Measurements from ENCODE around the gene IFT43. TPM values are rescaled to one million over a fixed set of nuclear protein-coding genes. Genes with fewer than 3 reads are reported as not detected.

The IFT43 gene
- total and polyA plus RNA-seq, 9 of the 15 experiments (the other 6 are each of a cell fraction or from before 2014, with no cell fraction given): 4.9 to 12.8 (median 8.0) TPM

DNA sequence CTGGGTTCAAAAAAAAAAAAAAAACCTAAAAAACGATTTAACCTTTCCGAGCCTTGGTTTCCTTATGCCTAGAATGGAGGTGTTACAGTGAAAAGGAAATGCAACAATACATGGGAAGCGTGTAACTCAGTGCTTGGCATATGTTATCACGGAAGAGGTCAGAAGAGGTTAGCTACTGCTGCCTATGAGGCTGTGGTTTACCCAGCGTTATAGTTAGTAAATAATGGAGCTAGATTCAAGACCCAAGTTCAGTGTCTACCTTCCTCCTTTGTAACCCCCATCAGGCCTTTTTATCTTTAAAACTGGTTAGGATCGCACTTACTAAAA, 839 bp downstream of the IFT43 start:
- H3K27ac ChIP-seq (ENCODE audit: extremely low read depth, low read depth, low read length): no peak overlapping the region
- H3K79me2 ChIP-seq (ENCODE audit: control insufficient read depth, insufficient read depth, low read length): no peaks in the 10 kb centered on the region
- H3K9me3 ChIP-seq (replicated peaks; ENCODE audit: control insufficient read depth, insufficient read depth, low read depth, low read length): no peaks in the 10 kb centered on the region
- H3K4me3 ChIP-seq: peak overlapping the region; percentile 88
- no peak for ATAC-seq
- POLR2A ChIA-PET: interaction anchor here (0.9 kb wide), 1 partner anchor 238 kb away, joined by 3 read pairs; no protein-coding TSS in a partner anchor
- no TSS peak for BruUV-seq (replicated peaks)
- peak overlapping the region; percentile 88 for H2AFZ ChIP-seq (ENCODE audit: low read depth, low read length)
- H3K4me1 ChIP-seq (replicated peaks in 1 of 2; ENCODE audit: control insufficient read depth in 2 of 2, insufficient read depth in 2 of 2, low read length in 2 of 2): peaks cover 4 to 13% of the 10 kb centered on the region in 2 experiments; a peak in 4 of 5 replicates
- no peak for FAIRE-seq
- 0 out of 4 replicates have a peak overlapping the region, but pooled peaks of 1 of the 2 experiments have one; percentile 87 for H3K9ac ChIP-seq (ENCODE audit: insufficient read depth in 1 of 2, low read depth in 2 of 2, low read length in 2 of 2)
- CTCF ChIA-PET (ENCODE audit: low intra/inter-chr PET ratio): no interaction called here
- peak overlapping the region; percentile 83 for H3K4me2 ChIP-seq (ENCODE audit: insufficient read depth, low read length)
- intact Hi-C loops (cut with micrococcal nuclease) (no loop called here), in situ Hi-C loops (cut with MboI) (loop anchor here (10.0 kb wide), 1 partner anchor 412 kb away; the partner anchor contains the start of gene FLVCR2)
- no peaks in the 10 kb centered on the region for H4K20me1 ChIP-seq (replicated peaks; ENCODE audit: control insufficient read depth, insufficient read depth, low read length)
- no peaks in the 10 kb centered on the region for H3K27me3 ChIP-seq (ENCODE audit: control insufficient read depth in 2 of 2, insufficient read depth in 2 of 2, low read length in 2 of 2)
- no peak for DNase-seq (ENCODE audit: extremely low read depth in 1 of 4, low spot score in 3 of 4)
- no peaks in the 10 kb centered on the region for H3K36me3 ChIP-seq (ENCODE audit: control insufficient read depth, insufficient read depth, low read length)
- WGBS (ENCODE audit: insufficient coverage, low coverage, missing lambda C conversion rate): 21% methylated on average over 6 of the region's 6 CpGs
- H3K9me1 ChIP-seq (ENCODE audit: control insufficient read depth, insufficient read depth, low read length): no peaks in the 10 kb centered on the region
- TF ChIP-seq DPF2 (IDR thresholded peaks at IDR 0.05) (no peak), RBM17 (IDR thresholded peaks at IDR 0.05; ENCODE audit: borderline replicate concordance, low read depth, low read length) (no peak), RFX1 (IDR thresholded peaks at IDR 0.05) (no peak), POLR2G (IDR thresholded peaks at IDR 0.05; ENCODE audit: low read depth, low read length) (no peak), KAT7 (CRISPR knock-in tag; IDR thresholded peaks at IDR 0.05; ENCODE audit: borderline replicate concordance) (no peak), ZNF3 (CRISPR knock-in tag; IDR thresholded peaks at IDR 0.05) (no peak), XRCC3 (IDR thresholded peaks at IDR 0.05) (no peak), POLR2AphosphoS5 (IDR thresholded peaks at IDR 0.05; ENCODE audit: control insufficient read depth, insufficient read depth, low read depth, low read length) (no peak), NR2C2 (CRISPR knock-in tag; IDR thresholded peaks at IDR 0.05) (no peak), NR2C2 (tag; IDR thresholded peaks at IDR 0.05) (no peak), FOXA3 (CRISPR knock-in tag; conservative IDR thresholded peaks at IDR 0.05 in 1 of 2, IDR thresholded peaks at IDR 0.05 in 1 of 2) (no peak), PCBP2 (IDR thresholded peaks at IDR 0.05; ENCODE audit: low read depth, low read length, poor library complexity, severe bottlenecking) (no peak), ARHGAP35 (IDR thresholded peaks at IDR 0.05; ENCODE audit: partially characterized antibody) (no peak), ZNF695 (CRISPR knock-in tag; IDR thresholded peaks at IDR 0.05) (no peak)
- TF ChIP-seq, protein P1, sequence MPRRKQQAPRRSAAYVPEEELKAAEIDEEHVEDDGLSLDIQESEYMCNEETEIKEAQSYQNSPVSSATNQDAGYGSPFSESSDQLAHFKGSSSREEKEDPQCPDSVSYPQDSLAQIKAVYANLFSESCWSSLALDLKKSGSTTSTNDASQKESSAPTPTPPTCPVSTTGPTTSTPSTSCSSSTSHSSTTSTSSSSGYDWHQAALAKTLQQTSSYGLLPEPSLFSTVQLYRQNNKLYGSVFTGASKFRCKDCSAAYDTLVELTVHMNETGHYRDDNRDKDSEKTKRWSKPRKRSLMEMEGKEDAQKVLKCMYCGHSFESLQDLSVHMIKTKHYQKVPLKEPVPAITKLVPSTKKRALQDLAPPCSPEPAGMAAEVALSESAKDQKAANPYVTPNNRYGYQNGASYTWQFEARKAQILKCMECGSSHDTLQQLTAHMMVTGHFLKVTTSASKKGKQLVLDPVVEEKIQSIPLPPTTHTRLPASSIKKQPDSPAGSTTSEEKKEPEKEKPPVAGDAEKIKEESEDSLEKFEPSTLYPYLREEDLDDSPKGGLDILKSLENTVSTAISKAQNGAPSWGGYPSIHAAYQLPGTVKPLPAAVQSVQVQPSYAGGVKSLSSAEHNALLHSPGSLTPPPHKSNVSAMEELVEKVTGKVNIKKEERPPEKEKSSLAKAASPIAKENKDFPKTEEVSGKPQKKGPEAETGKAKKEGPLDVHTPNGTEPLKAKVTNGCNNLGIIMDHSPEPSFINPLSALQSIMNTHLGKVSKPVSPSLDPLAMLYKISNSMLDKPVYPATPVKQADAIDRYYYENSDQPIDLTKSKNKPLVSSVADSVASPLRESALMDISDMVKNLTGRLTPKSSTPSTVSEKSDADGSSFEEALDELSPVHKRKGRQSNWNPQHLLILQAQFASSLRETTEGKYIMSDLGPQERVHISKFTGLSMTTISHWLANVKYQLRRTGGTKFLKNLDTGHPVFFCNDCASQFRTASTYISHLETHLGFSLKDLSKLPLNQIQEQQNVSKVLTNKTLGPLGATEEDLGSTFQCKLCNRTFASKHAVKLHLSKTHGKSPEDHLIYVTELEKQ (CRISPR knock-in tag; IDR thresholded peaks at IDR 0.05): no peak

Data from K562 (cell line).